GM12865 (cell line): ENCODE data around the gene S100Z.
"Not testable (repeated sequence)": the region's sequence is repeated elsewhere in the genome, so short reads cannot be mapped to it uniquely, and the experiment has no call there.

Source experiments
- DNase-seq: peaks from one replicate; pipeline ENCODE4 v3.0.0; 2010; ENCODE audit warnings: low read depth
- H3K4me3 ChIP-seq: 2 replicates; pipeline ENCODE4 v1.5.1; 2011; ENCODE audit warnings: mild to moderate bottlenecking, low read depth, low read length, control low read depth
- TF ChIP-seq, protein P1 (sequence below): IDR thresholded peaks from 2 replicates; pipeline ENCODE4 v1.5.1; 2011; ENCODE audit warnings: low read length, control low read depth, low read depth, inconsistent platforms; ENCODE audit not compliant: insufficient read depth; ENCODE audit errors: missing control alignments

S100Z gene

DNA sequence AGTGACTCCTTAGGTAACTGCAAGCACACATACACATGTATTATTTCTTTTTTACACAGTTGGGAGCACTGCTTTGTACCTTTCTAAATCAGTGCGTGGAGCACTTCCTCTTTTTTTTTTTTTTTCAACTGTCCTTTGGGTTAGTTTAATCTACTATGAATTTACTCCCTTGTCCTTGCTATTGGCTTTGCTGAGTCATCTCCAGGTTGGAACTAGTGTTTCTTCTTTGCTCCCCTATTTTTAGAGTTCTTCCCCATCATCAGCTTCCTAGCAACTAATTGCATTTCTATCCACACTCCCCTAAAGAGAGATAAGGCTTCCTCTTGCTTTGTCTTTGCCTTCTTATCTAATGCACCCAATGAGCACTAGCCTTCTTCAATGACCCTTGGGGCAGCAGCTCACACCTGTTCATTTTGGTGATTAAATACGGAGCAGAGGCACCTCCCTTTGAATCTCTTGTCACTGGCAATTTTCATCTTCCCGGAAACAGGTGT is 24.3 kb downstream of the S100Z start:
- peak overlapping the region; percentile 25 for H3K4me3 ChIP-seq
- TF ChIP-seq, protein P1, sequence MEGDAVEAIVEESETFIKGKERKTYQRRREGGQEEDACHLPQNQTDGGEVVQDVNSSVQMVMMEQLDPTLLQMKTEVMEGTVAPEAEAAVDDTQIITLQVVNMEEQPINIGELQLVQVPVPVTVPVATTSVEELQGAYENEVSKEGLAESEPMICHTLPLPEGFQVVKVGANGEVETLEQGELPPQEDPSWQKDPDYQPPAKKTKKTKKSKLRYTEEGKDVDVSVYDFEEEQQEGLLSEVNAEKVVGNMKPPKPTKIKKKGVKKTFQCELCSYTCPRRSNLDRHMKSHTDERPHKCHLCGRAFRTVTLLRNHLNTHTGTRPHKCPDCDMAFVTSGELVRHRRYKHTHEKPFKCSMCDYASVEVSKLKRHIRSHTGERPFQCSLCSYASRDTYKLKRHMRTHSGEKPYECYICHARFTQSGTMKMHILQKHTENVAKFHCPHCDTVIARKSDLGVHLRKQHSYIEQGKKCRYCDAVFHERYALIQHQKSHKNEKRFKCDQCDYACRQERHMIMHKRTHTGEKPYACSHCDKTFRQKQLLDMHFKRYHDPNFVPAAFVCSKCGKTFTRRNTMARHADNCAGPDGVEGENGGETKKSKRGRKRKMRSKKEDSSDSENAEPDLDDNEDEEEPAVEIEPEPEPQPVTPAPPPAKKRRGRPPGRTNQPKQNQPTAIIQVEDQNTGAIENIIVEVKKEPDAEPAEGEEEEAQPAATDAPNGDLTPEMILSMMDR = no peak
- DNase-seq = peak; percentile 55

DNA sequence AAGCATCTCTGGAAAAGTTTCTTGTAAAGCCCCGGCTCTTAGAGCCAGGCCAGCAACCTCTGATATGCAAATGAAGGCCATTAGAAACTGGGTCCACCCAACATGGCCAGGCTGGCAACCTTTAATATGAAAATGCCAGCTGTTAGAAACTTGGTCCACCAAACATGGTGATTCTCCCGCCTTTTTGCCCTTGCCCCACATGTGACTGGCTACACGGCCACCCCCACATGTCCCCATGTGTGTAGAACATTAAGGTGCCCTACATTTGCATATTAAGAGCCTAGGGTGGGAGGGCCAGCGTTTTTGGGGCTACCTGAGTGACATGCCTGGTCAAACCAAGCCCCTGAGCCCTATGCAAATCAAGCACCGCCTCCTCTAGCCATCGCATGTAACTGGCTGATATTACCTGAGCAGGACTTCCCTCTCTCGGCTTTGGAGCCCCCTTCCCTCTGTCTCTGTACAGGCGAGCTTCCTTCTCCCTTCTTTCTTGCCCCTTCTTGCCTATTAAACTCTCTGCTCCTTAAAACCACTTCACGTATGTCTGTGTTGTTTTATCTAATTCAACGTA is 39.0 kb downstream of the S100Z start:
- DNase-seq = no peak
- H3K4me3 ChIP-seq = no peak overlapping the region
- TF ChIP-seq, protein P1 = no peak

DNA sequence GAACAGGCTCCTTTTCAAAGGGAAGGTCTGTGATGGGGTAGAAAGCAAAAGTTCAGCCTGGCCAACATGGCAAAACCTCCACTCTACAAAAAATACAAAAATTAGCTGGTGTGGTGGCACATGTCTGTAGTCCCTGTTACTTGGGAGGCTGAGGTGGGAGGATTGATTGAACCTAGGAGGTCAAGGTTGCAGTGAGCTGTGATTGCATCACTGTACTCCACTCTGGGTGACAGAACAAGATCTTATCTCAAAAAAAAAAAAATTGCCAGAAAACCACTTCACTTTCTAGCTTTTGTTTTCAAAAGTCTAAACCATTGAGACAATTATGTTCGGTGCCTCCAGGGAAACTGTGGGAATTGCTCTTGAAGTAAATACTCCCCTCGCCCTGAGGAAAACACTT is 43.5 kb downstream of the S100Z start:
- TF ChIP-seq, protein P1 = no peak
- no peak overlapping the region for H3K4me3 ChIP-seq
- DNase-seq = no peak

DNA sequence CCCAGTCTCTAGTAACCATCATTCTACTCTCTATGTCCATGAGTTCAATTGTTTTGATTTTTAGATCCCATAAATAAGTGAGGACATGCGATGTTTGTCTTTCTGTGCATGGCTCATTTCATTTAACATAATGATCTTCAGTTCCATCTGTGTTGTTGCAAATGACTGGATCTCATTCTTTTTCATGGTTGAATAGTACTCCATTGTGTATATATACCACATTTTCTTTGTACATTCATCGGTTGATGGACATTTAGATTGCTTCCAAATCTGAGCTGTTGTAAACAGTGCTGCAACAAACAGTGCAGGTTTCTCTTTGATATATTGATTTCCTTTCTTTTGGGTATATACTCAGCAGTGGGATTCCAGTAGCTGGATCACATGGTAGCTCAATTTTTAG is 46.4 kb downstream of the S100Z start:
- TF ChIP-seq, protein P1 = no peak
- no peak for DNase-seq
- H3K4me3 ChIP-seq = no peak overlapping the region

DNA sequence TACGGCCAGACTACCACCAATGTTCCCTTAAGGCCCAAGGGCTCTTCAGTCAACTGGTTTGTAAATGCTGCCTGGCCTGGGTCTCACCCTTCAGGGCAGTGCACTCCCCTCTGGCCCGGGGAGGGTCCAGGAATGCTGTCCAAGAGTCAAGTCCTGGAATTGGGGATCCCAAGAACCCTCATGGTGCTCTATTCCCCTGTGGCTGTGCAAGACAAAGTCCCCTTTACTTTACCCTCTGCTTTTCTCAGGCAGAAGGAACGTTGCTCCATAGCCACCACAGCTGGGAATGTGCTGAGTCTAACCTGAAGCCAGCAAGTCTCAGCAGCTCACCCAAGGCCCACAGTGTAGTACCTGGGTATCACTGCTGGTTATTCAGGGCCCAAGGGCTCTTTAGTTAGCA is 51.7 kb downstream of the S100Z start:
- no peak for DNase-seq
- TF ChIP-seq, protein P1 = no peak
- H3K4me3 ChIP-seq = no peak overlapping the region

DNA sequence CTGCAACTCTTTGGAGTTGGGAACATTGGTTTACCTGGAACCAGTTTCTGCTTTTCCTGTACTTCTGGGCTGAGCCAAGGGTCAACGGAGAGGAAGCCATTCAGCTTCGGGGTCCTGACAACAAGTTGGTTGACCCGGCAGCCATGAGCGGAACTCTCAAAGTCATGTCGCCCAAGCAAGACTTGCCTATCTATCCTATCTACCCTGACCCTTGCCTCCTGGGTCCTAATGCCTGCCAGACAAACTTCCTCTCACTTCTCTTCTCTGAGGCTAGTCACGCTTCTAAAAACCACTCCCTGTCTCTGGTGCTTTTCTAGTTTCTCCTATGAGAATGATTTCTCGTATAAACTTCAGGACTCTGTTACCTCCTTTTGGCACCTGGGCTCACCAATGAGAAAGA is 58.4 kb downstream of the S100Z start:
- TF ChIP-seq, protein P1 = no peak
- H3K4me3 ChIP-seq = no peak overlapping the region
- no peak for DNase-seq

DNA sequence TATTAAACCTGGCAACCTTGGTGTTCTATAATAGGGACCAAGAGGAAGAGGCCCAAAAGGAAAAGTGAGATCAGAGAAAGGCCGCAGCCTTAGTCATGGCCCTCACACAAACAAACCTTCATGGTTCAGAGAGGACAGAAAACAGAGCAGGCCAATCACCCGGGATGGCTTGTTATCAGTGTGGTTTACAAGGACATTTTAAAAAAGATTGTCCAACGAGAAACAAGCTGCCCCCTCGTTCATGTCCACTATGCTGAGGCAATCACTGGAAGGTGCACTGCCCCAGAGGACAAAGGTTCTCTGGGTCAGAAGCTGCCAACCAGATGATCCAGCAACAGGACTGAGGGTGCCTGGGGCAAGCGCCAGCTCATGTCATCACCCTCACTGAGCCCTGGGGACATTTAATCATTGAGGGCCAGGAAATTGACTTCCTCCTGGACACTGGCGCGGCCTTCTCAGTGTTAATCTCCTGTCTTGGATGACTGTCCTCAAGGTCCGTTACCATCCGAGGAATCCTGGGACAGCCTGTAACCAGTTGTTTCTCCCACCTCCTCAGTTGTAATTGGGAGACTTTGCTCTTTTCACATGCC is 60.6 kb downstream of the S100Z start:
- DNase-seq, H3K4me3 ChIP-seq: not testable (repeated sequence)

DNA sequence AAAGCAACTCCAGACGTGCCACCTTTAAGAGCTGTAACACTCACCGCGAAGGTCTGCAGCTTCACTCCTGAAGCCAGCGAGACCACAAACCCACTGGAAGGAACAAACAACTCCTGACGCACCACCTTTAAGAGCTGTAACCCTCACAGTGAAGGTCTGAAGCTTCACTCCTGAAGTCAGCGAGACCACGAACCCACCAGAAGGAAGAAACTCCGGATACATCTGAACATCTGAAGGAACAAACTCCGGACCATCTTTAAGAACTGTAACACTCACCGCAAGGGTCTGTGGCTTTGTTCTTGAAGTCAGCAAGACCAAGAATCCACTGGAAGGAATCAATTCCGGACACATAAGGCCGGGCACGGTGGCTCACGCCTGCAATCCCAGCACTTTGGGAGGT is 64.9 kb downstream of the S100Z start:
- DNase-seq = not testable (repeated sequence)

More for the DNA sequence above, 64.9 kb downstream of the S100Z start:
- not testable (repeated sequence) for H3K4me3 ChIP-seq
